ENCODE results near the gene VASN. TPM values are rescaled to one million over a fixed set of nuclear protein-coding genes. Genes with fewer than 3 reads are reported as not detected.

VASN gene
- total RNA-seq, result 10 to 100 TPM; 10.8 to 40.0 (median 25.8) TPM

DNA sequence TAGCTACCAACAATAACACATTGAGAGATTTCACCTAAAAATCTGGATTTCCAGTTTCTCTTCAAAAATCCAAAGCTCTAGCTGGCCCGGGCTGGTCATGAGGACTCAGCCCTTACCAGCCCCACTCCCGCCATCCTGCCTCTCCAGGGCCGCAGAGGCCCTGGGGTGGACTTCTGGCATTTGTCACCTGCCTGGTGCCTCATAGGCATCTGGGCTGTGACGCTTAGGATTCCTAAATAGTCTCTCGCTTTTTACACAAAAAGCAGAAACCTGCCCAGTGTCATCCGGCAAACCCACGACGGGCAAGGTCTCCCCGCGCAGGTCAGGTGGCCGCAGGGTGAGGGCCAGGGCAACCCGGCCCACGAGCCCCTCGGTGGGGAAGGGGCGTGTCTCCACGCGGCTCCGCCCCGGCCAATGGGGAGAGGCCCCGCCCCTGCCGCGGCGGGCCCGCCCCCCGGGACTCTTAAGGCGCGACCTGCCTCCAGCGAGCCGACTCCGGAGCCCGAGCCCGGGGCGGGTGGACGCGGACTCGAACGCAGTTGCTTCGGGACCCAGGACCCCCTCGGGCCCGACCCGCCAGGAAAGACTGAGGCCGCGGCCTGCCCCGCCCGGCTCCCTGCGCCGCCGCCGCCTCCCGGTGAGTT lies at the start of gene VASN:
TSS of gene VASN (plus strand) at position 492 of the 644 bp plus-strand sequence. CDS start 9,030 bp downstream, outside the sequence.
- TF ChIP-seq, protein P1, sequence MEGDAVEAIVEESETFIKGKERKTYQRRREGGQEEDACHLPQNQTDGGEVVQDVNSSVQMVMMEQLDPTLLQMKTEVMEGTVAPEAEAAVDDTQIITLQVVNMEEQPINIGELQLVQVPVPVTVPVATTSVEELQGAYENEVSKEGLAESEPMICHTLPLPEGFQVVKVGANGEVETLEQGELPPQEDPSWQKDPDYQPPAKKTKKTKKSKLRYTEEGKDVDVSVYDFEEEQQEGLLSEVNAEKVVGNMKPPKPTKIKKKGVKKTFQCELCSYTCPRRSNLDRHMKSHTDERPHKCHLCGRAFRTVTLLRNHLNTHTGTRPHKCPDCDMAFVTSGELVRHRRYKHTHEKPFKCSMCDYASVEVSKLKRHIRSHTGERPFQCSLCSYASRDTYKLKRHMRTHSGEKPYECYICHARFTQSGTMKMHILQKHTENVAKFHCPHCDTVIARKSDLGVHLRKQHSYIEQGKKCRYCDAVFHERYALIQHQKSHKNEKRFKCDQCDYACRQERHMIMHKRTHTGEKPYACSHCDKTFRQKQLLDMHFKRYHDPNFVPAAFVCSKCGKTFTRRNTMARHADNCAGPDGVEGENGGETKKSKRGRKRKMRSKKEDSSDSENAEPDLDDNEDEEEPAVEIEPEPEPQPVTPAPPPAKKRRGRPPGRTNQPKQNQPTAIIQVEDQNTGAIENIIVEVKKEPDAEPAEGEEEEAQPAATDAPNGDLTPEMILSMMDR (IDR thresholded peaks at IDR 0.05), result no peak
- peak; percentile 50 for ATAC-seq (ENCODE audit: low FRiP score)
- peak; percentile 76 for DNase-seq (ENCODE audit: low spot score)

- no peak for DNase-seq (ENCODE audit: low spot score)
- ATAC-seq (ENCODE audit: low FRiP score), result no peak
- TF ChIP-seq, protein P1 (IDR thresholded peaks at IDR 0.05), result no peak
Observed at GRCh38 chr16:4322121-4323052, 49.3 kb upstream of the VASN start.

DNA sequence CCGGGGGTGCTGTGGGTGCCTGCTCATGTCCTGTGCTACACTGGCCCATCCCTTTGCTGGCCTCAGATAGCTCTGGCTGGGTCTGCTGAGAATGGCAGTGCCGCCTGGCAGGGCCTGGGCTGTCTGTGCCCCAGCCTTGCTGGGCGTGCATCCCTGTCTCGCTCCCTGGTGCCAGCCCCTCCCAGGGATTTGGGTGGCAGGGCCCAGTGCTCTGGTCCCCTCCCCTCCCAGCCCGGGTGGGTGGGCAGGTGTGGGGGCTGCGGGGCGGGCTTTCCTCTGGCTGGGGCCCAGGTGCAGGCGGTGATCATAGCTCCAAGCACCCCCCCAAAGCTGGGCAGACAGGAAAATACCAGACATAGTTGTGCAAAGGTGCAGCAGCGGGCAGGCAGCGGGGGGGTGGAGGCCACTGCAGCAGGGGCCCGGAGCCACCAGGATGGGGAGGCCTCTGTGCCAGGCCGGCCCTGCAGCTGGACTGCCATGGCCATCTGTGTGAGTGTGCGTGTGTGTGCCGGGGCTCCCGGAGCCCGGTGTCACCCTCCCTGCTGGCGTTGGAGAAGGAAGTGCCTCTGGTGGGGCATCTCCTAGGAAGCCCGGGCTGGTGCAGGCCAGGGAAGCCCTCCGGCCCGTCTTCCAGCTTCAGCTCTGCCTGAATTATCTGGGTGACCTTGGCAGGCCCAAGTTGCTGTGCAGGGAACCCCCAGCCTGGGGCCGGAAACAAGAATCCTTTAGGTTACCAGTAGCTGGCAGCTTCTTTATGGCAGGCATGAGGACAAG lies 48.4 kb upstream of the VASN start:
- ATAC-seq (ENCODE audit: low FRiP score), result no peak
- no peak for DNase-seq (ENCODE audit: low spot score)
- TF ChIP-seq, protein P1 (IDR thresholded peaks at IDR 0.05), result no peak

DNA sequence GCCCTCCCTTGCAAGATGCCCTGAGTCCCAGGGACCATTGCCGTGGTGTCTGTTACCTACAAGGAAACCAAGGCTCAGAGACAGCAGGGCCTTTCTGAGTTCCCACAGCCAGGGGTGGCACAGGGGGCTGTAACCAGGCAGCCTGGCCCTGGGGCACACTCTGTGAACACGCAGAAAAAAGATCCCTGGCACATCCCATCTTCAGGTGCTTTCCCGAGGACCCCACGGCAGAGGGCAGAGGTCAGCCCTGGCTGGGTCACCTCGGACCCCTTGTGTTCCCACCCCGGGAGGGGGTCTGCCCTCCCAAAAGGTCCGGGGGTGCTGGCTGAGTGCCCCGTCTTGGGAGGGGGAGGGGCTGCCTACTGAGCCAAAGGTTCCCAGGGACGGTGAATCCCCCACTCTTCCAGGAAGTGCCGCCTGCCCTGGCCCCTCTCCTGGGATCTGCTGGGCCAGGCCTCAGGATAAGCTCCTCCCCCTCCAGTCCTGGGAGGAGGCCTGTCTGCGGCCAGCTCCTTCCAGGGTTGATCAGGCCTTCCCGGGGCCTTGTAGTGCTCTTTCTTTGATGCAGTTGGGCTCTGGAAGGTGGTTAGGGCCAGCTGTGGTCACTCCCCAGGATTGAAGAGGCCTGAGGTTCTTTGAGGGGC lies 47.7 kb upstream of the VASN start:
- peak; percentile 38 for ATAC-seq (ENCODE audit: low FRiP score)
- DNase-seq (ENCODE audit: low spot score), result no peak
- TF ChIP-seq, protein P1 (IDR thresholded peaks at IDR 0.05), result no peak

GRCh38 chr16:4324492-4325252 lies 47.0 kb upstream of the VASN start:
- DNase-seq (ENCODE audit: low spot score) (no peak), ATAC-seq (ENCODE audit: low FRiP score) (no peak)
- TF ChIP-seq, protein P1 (IDR thresholded peaks at IDR 0.05), result no peak

GRCh38 chr16:4325253-4325758 lies 46.3 kb upstream of the VASN start:
- no peak for DNase-seq (ENCODE audit: low spot score)
- ATAC-seq (ENCODE audit: low FRiP score), result no peak
- TF ChIP-seq, protein P1 (IDR thresholded peaks at IDR 0.05), result no peak
